ENCODE measurements around the gene REG4. TPM values are rescaled to one million over a fixed set of nuclear protein-coding genes. Genes with fewer than 3 reads are reported as not detected.

REG4 gene
- total RNA-seq, 6 experiments from 2014 or later = not detected

GRCh38 chr1:119828266-119828665 lies 17.0 kb upstream of the REG4 start:
- Mint-ChIP-seq H3K36me3 (ENCODE audit: low read depth) (no peaks in the 10 kb centered on the region), H3K9me3 (no peaks in the 10 kb centered on the region), H3K27me3 (ENCODE audit: insufficient read depth) (peaks cover 25% of the 10 kb centered on the region), H3K4me1 (ENCODE audit: low read depth) (no peaks in the 10 kb centered on the region), H3K4me3 (no peak overlapping the region), H3K27ac (no peak overlapping the region)
- no peak for DNase-seq
- TF ChIP-seq CTCF (IDR thresholded peaks at IDR 0.05) = no peak

GRCh38 chr1:119827010-119827409 lies 15.8 kb upstream of the REG4 start:
- Mint-ChIP-seq H3K27me3 (ENCODE audit: insufficient read depth) (peaks cover 28% of the 10 kb centered on the region), H3K4me3 (no peak overlapping the region), H3K4me1 (ENCODE audit: low read depth) (no peaks in the 10 kb centered on the region), H3K27ac (no peak overlapping the region), H3K9me3 (no peaks in the 10 kb centered on the region), H3K36me3 (ENCODE audit: low read depth) (no peaks in the 10 kb centered on the region)
- DNase-seq = no peak
- peak; percentile 76 for TF ChIP-seq CTCF (IDR thresholded peaks at IDR 0.05)

GRCh38 chr1:119822406-119822805 lies 11.1 kb upstream of the REG4 start:
- TF ChIP-seq CTCF (IDR thresholded peaks at IDR 0.05) = no peak
- Mint-ChIP-seq H3K4me1 (ENCODE audit: low read depth) (no peaks in the 10 kb centered on the region), H3K4me3 (no peak overlapping the region), H3K27me3 (ENCODE audit: insufficient read depth) (peaks cover 24% of the 10 kb centered on the region), H3K36me3 (ENCODE audit: low read depth) (no peaks in the 10 kb centered on the region), H3K9me3 (no peaks in the 10 kb centered on the region), H3K27ac (no peak overlapping the region)
- no peak for DNase-seq

GRCh38 chr1:119818181-119818580 lies 6.9 kb upstream of the REG4 start:
- Mint-ChIP-seq H3K4me3 (no peak overlapping the region), H3K27me3 (ENCODE audit: insufficient read depth) (peaks cover 26% of the 10 kb centered on the region), H3K9me3 (no peaks in the 10 kb centered on the region), H3K36me3 (ENCODE audit: low read depth) (no peaks in the 10 kb centered on the region), H3K27ac (no peak overlapping the region), H3K4me1 (ENCODE audit: low read depth) (peaks cover 22% of the 10 kb centered on the region)
- DNase-seq = no peak
- no peak for TF ChIP-seq CTCF (IDR thresholded peaks at IDR 0.05)

GRCh38 chr1:119816407-119816806 lies 5.1 kb upstream of the REG4 start:
- Mint-ChIP-seq H3K9me3 (no peaks in the 10 kb centered on the region), H3K36me3 (ENCODE audit: low read depth) (no peaks in the 10 kb centered on the region), H3K27ac (no peak overlapping the region), H3K4me3 (no peak overlapping the region), H3K4me1 (ENCODE audit: low read depth) (peaks cover 22% of the 10 kb centered on the region), H3K27me3 (ENCODE audit: insufficient read depth) (peaks cover 25% of the 10 kb centered on the region)
- TF ChIP-seq CTCF (IDR thresholded peaks at IDR 0.05) = no peak
- peak; percentile 44 for DNase-seq

GRCh38 chr1:119815928-119816327 lies 4.7 kb upstream of the REG4 start:
- Mint-ChIP-seq H3K4me1 (ENCODE audit: low read depth) (peaks cover 22% of the 10 kb centered on the region), H3K4me3 (no peak overlapping the region), H3K27ac (no peak overlapping the region; the same call in 1 of the 2 replicates), H3K36me3 (ENCODE audit: low read depth) (no peaks in the 10 kb centered on the region), H3K27me3 (ENCODE audit: insufficient read depth) (peaks cover 28% of the 10 kb centered on the region), H3K9me3 (no peaks in the 10 kb centered on the region)
- no peak for DNase-seq
- no peak for TF ChIP-seq CTCF (IDR thresholded peaks at IDR 0.05)
